ENCODE measurements around the gene ARRB1. TPM values are rescaled to one million over a fixed set of nuclear protein-coding genes. Genes with fewer than 3 reads are reported as not detected.

ARRB1 gene
- polyA plus RNA-seq, 1 of the 3 experiments (the other 2 are of a cell fraction), result 7.0 TPM

DNA sequence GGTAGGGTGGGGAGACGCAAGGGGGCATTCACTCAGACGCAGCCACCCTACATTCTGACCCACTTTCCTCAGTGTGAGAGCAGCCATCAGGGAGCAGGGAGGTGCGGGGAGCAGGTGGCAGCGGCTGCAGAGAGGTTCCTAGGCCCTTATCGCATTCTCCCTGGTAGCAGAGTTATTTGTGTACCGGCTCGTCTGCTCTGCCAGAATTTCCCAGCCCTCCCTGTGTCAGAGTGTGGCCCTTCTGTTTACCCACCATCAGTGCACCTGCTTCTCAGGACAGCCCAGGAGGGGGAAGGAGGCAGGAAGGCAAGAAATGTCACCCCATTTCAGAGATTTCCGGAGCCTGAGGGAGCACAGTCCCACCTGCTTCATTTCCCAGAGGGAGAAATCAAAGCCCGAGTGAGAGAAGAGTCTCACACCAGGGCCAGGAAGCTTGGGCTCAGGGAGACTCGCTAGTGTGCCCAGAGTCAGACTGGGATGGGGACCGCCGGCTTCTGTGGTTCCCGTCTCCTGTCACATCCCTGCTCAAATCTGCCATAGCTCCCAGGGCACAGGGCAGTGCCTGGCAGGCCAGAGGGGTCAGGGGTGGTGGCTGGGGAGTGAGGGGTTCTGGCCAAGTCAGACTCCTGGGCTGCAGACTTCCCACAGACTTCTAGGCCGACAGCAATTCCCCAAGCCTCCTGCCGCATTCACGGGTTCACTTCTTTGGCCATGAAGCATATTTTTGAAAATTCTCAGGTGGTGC is 49.7 kb downstream of the ARRB1 start:
- Histone ChIP-seq H3K27ac (ENCODE audit: low read depth in 2 of 2, low read length in 1 of 2) (peak overlapping the region in 1 of 2 experiments; percentile 75; a peak in 2 of 4 replicates), H3K4me3 (ENCODE audit: low read depth in 2 of 2, low read length in 1 of 2) (no peak overlapping the region), H3K36me3 (replicated peaks in 1 of 2; ENCODE audit: control insufficient read depth in 1 of 2, insufficient read depth in 2 of 2, low read length in 1 of 2) (peaks cover 0 to 3% of the 10 kb centered on the region in 2 experiments), H4K20me1 (ENCODE audit: insufficient read depth) (no peaks in the 10 kb centered on the region), H2AFZ (ENCODE audit: low read depth) (no peak overlapping the region), H3K79me2 (ENCODE audit: insufficient read depth) (no peaks in the 10 kb centered on the region), H3K9me2 (no peaks in the 10 kb centered on the region), H3K9me3 (no peaks in the 10 kb centered on the region), H3K9ac (no peak overlapping the region), H3K4me1 (ENCODE audit: control insufficient read depth in 1 of 2, insufficient read depth in 2 of 2, low read depth in 1 of 2, low read length in 1 of 2) (peaks cover 0 to 31% of the 10 kb centered on the region in 2 experiments; a peak in 2 of 4 replicates), H3F3A (replicated peaks; ENCODE audit: insufficient read depth) (no peaks in the 10 kb centered on the region), H3K27me3 (ENCODE audit: insufficient read depth) (no peaks in the 10 kb centered on the region), H3K4me2 (no peak overlapping the region)
- WGBS (ENCODE audit: low lambda C conversion rate), result 94% methylated on average over 14 of the region's 16 CpGs
- no peak for DNase-seq
- ChIA-PET POLR2A (no interaction called here), CTCF (interaction anchor here (1.3 to 2.6 kb wide), 4 partner anchors 22 to 161 kb away, joined by 3 to 11 read pairs (median 7); no protein-coding TSS in a partner anchor)
- TF ChIP-seq CHD2 (IDR thresholded peaks at IDR 0.05; ENCODE audit: low read length, partially characterized antibody), result no peak
- TF ChIP-seq EP300 (IDR thresholded peaks at IDR 0.05; ENCODE audit: borderline replicate concordance in 1 of 2, low read depth in 1 of 2, low read length in 1 of 2), result no peak
- TF ChIP-seq, protein P1, sequence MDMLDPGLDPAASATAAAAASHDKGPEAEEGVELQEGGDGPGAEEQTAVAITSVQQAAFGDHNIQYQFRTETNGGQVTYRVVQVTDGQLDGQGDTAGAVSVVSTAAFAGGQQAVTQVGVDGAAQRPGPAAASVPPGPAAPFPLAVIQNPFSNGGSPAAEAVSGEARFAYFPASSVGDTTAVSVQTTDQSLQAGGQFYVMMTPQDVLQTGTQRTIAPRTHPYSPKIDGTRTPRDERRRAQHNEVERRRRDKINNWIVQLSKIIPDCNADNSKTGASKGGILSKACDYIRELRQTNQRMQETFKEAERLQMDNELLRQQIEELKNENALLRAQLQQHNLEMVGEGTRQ (IDR thresholded peaks at IDR 0.05; ENCODE audit: borderline replicate concordance, low read depth, low read length), result no peak
- no peak for TF ChIP-seq MEF2A (IDR thresholded peaks at IDR 0.05; ENCODE audit: borderline replicate concordance, low read depth)
- no peak for TF ChIP-seq FOXJ3 (CRISPR knock-in tag; IDR thresholded peaks at IDR 0.05)
- TF ChIP-seq RCOR1 (IDR thresholded peaks at IDR 0.05; ENCODE audit: low read length), result no peak
- TF ChIP-seq, protein P2, sequence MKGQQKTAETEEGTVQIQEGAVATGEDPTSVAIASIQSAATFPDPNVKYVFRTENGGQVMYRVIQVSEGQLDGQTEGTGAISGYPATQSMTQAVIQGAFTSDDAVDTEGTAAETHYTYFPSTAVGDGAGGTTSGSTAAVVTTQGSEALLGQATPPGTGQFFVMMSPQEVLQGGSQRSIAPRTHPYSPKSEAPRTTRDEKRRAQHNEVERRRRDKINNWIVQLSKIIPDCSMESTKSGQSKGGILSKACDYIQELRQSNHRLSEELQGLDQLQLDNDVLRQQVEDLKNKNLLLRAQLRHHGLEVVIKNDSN (IDR thresholded peaks at IDR 0.05; ENCODE audit: borderline replicate concordance, low read depth), result no peak
- TF ChIP-seq, protein P3, sequence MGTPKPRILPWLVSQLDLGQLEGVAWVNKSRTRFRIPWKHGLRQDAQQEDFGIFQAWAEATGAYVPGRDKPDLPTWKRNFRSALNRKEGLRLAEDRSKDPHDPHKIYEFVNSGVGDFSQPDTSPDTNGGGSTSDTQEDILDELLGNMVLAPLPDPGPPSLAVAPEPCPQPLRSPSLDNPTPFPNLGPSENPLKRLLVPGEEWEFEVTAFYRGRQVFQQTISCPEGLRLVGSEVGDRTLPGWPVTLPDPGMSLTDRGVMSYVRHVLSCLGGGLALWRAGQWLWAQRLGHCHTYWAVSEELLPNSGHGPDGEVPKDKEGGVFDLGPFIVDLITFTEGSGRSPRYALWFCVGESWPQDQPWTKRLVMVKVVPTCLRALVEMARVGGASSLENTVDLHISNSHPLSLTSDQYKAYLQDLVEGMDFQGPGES (IDR thresholded peaks at IDR 0.05; ENCODE audit: low read depth, low read length), result no peak
- TF ChIP-seq MXI1 (IDR thresholded peaks at IDR 0.05; ENCODE audit: low read depth, low read length), result no peak
- TF ChIP-seq, protein P4, sequence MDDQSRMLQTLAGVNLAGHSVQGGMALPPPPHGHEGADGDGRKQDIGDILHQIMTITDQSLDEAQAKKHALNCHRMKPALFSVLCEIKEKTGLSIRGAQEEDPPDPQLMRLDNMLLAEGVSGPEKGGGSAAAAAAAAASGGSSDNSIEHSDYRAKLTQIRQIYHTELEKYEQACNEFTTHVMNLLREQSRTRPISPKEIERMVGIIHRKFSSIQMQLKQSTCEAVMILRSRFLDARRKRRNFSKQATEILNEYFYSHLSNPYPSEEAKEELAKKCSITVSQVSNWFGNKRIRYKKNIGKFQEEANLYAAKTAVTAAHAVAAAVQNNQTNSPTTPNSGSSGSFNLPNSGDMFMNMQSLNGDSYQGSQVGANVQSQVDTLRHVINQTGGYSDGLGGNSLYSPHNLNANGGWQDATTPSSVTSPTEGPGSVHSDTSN (IDR thresholded peaks at IDR 0.05), result no peak
- TF ChIP-seq, protein P5, sequence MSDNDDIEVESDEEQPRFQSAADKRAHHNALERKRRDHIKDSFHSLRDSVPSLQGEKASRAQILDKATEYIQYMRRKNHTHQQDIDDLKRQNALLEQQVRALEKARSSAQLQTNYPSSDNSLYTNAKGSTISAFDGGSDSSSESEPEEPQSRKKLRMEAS (IDR thresholded peaks at IDR 0.05; ENCODE audit: low read depth), result no peak
- TF ChIP-seq FOXM1 (IDR thresholded peaks at IDR 0.05; ENCODE audit: low read depth), result no peak
- no peak for TF ChIP-seq TAF1 (IDR thresholded peaks at IDR 0.05; ENCODE audit: borderline replicate concordance, low read depth, low read length)
- TF ChIP-seq RXRA (IDR thresholded peaks at IDR 0.05; ENCODE audit: borderline replicate concordance, low read depth), result no peak
- TF ChIP-seq RAD21 (IDR thresholded peaks at IDR 0.05; ENCODE audit: low read length), result no peak
- no peak for TF ChIP-seq SMC3 (IDR thresholded peaks at IDR 0.05; ENCODE audit: low read depth, low read length)
- no peak for TF ChIP-seq JUND (IDR thresholded peaks at IDR 0.05)
- no peak for TF ChIP-seq NFIC (IDR thresholded peaks at IDR 0.05; ENCODE audit: borderline replicate concordance)
- no peak for TF ChIP-seq NRF1 (IDR thresholded peaks at IDR 0.05; ENCODE audit: low read depth, low read length)
- TF ChIP-seq SIN3A (IDR thresholded peaks at IDR 0.05; ENCODE audit: borderline replicate concordance, low read depth, low read length), result no peak

Data from SK-N-SH (cell line).